ENCODE results near the gene GGN. TPM values are rescaled to one million over a fixed set of nuclear protein-coding genes. Genes with fewer than 3 reads are reported as not detected.
"Not testable (repeated sequence)": the region's sequence is repeated elsewhere in the genome, so short reads cannot be mapped to it uniquely, and the experiment has no call there.

Gene GGN
- total RNA-seq, 2 experiments from 2014 or later, result not detected

DNA sequence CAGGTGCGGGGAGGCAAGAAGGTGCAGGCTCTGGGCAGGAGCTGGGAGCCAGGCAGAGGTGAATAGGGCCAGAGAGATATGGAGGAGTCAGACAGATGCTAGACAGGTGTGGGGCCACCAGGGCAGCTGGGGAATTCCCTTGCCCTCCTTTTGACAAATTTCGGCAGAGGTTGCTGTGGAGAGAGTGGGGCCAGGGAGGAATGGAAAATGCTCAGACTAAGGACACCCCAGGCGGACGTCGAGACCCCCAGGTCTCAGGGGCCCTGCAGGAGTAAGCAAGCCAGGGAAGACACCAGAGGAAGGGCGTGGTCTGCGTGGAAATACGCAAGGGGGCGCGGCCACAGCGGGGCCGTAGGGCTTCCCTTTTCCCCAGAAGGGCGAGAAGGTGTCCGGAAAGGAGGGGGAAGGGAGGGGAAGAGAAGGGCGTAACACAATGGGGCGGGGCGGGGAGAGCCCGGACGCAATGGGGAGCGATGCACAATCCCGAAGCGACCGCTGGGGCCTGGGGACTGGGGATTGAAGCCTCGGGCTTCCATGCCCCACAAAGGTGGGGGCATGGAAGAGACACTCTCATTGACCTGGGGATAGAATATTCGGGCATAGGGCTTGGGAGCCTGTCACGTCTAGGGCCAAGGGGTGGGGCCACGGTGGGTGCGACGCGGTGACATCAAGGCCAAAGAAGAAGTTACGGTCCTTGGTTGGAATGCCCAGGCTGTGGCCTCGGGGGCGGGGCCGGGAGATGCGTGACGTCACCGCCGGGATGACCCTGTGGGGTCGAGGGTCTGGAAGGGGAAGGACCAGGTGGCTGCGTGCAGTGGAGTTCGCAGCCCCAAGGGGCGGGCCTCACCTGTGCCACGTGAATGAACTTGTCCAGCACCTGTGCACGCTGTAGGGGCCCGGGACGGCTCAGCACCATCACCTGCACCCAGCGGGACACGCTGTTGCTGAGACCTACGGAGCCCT lies 30.0 kb upstream of the GGN start:
- CTCF ChIA-PET, result interaction anchor here (7.3 kb wide), 1 partner anchor 14 kb away, joined by 35 read pairs; the partner anchor contains the start of gene FAM98C
- no peaks in the 10 kb centered on the region for H3K27me3 Mint-ChIP-seq

DNA sequence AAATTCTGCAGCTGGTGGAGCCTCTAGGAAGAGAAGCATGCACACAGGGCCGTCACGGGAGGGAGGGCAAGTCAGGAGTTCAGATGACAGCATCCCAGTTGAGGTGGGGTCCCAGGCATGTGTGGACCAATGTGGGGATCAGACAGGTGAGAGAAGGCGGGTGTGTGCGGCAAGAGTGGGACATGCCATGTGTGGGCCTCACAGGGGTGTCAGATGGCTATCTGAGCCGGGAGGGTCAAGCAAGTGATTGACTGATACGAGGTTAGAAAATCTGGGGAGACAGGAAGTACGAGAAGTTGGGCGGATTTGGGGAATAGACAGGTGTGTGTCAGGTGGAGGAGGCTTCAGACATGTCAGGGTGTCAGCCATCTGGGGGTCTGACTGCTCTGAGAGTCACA lies 29.3 kb upstream of the GGN start:
- intact Hi-C loops (cut with micrococcal nuclease), result no loop called here
- Mint-ChIP-seq H3K4me3 (peak overlapping the region; percentile 73), H3K4me1 (ENCODE audit: low read depth) (peaks cover 14% of the 10 kb centered on the region), H3K27ac (peak overlapping the region; percentile 39), H3K27me3 (no peaks in the 10 kb centered on the region), H3K36me3 (ENCODE audit: low read depth) (no peaks in the 10 kb centered on the region), H3K9me3 (no peaks in the 10 kb centered on the region)
- no peak for DNase-seq
- TF ChIP-seq, protein P1, sequence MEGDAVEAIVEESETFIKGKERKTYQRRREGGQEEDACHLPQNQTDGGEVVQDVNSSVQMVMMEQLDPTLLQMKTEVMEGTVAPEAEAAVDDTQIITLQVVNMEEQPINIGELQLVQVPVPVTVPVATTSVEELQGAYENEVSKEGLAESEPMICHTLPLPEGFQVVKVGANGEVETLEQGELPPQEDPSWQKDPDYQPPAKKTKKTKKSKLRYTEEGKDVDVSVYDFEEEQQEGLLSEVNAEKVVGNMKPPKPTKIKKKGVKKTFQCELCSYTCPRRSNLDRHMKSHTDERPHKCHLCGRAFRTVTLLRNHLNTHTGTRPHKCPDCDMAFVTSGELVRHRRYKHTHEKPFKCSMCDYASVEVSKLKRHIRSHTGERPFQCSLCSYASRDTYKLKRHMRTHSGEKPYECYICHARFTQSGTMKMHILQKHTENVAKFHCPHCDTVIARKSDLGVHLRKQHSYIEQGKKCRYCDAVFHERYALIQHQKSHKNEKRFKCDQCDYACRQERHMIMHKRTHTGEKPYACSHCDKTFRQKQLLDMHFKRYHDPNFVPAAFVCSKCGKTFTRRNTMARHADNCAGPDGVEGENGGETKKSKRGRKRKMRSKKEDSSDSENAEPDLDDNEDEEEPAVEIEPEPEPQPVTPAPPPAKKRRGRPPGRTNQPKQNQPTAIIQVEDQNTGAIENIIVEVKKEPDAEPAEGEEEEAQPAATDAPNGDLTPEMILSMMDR (IDR thresholded peaks at IDR 0.05), result no peak
- POLR2A ChIA-PET, result no interaction called here
- no peak for ATAC-seq
- CTCF ChIA-PET, result interaction anchor here (7.3 kb wide), 1 partner anchor 14 kb away, joined by 35 read pairs; the partner anchor contains the start of gene FAM98C

More for the DNA sequence above, 30.0 kb upstream of the GGN start:
- Mint-ChIP-seq H3K4me1 (ENCODE audit: low read depth) (peaks cover 14% of the 10 kb centered on the region), H3K27ac (peak overlapping the region; percentile 39), H3K4me3 (peak overlapping the region; percentile 73), H3K9me3 (no peaks in the 10 kb centered on the region), H3K36me3 (ENCODE audit: low read depth) (no peaks in the 10 kb centered on the region)
- TF ChIP-seq, protein P1 (IDR thresholded peaks at IDR 0.05), result no peak
- DNase-seq, result peak; percentile 76
- peak; percentile 93 for ATAC-seq
- intact Hi-C loops (cut with micrococcal nuclease), result no loop called here
- POLR2A ChIA-PET, result no interaction called here

DNA sequence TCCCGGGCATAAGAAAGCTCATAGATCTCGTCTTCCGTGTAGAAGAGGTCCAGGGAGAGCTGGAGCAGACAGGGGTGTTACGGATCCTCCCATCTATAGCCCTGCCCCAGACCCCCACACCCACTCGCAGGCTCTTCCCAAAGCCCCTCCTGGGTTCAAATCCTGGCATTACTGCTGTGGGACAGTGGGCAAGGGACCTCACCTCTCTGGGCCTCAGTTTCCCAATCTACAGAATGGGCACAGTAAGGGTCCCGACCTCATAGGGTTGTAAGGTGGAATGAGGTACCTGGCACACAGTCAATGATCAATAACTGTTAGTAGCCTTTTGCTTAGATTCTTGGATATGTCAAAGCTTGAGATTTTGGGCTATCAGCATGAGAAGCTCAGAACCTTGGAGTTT lies 25.6 kb upstream of the GGN start:
- intact Hi-C loops (cut with micrococcal nuclease), result no loop called here
- ATAC-seq (no peak), DNase-seq (no peak)
- no peak overlapping the region for H3K4me3 Mint-ChIP-seq
- no peak overlapping the region for H3K27ac Mint-ChIP-seq
- ChIA-PET CTCF (interaction anchor here (1.1 to 2.9 kb wide), 2 partner anchors 10 to 13 kb away, joined by 3 to 18 read pairs; partner anchors contain the start of genes FAM98C and RASGRP4), POLR2A (no interaction called here)
- no peaks in the 10 kb centered on the region for H3K9me3 Mint-ChIP-seq
- no peaks in the 10 kb centered on the region for H3K36me3 Mint-ChIP-seq (ENCODE audit: low read depth)
- TF ChIP-seq, protein P1 (IDR thresholded peaks at IDR 0.05), result no peak
- peaks cover 12% of the 10 kb centered on the region for H3K4me1 Mint-ChIP-seq (ENCODE audit: low read depth)
- H3K27me3 Mint-ChIP-seq, result no peaks in the 10 kb centered on the region

GRCh38 chr19:38412961-38413360 lies 25.1 kb upstream of the GGN start:
- no peaks in the 10 kb centered on the region for H3K27me3 Mint-ChIP-seq
- CTCF ChIA-PET, result interaction anchor here (1.1 to 2.9 kb wide), 2 partner anchors 10 to 13 kb away, joined by 3 to 18 read pairs; partner anchors contain the start of genes FAM98C and RASGRP4
- no peak for DNase-seq
- H3K27ac Mint-ChIP-seq, result no peak overlapping the region
- intact Hi-C loops (cut with micrococcal nuclease), result no loop called here
- POLR2A ChIA-PET, result interaction anchor here (0.6 kb wide), 1 partner anchor 439 kb away, joined by 3 read pairs; no protein-coding TSS in a partner anchor
- peaks cover under 1% of the 10 kb centered on the region for H3K36me3 Mint-ChIP-seq (ENCODE audit: low read depth)
- peaks cover 10% of the 10 kb centered on the region for H3K4me1 Mint-ChIP-seq (ENCODE audit: low read depth)
- TF ChIP-seq, protein P1 (IDR thresholded peaks at IDR 0.05), result no peak
- H3K4me3 Mint-ChIP-seq, result no peak overlapping the region
- H3K9me3 Mint-ChIP-seq, result no peaks in the 10 kb centered on the region
- ATAC-seq, result no peak

DNA sequence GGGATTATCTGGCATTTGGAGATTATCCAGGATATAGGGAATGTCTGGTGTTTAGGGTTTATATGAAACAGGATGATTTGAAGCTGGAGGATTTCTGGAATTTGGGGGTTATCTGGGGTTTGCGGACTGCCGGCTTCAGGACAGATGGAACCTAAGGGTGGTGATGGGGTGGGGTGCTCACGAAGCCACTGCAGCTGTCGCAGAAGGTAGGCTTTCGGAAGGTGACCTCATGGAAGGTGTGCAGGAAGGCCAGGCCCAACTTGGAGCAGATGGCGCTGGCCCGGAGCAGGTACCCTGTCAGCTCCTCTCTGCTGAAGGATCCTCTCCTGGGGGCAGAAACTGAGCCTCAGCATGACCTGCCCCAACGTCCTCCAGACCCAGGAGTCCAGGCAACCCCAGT lies 24.7 kb upstream of the GGN start:
- CTCF ChIA-PET, result interaction anchor here (2.9 kb wide), 1 partner anchor 10 kb away, joined by 18 read pairs; the partner anchor contains the start of gene FAM98C
- H3K9me3 Mint-ChIP-seq, result no peaks in the 10 kb centered on the region
- POLR2A ChIA-PET, result interaction anchor here (0.6 kb wide), 1 partner anchor 439 kb away, joined by 3 read pairs; no protein-coding TSS in a partner anchor
- H3K27ac Mint-ChIP-seq, result no peak overlapping the region
- TF ChIP-seq, protein P1 (IDR thresholded peaks at IDR 0.05), result no peak
- no peak overlapping the region for H3K4me3 Mint-ChIP-seq
- ATAC-seq, result no peak
- H3K36me3 Mint-ChIP-seq (ENCODE audit: low read depth), result peaks cover 2% of the 10 kb centered on the region
- intact Hi-C loops (cut with micrococcal nuclease), result no loop called here
- no peaks in the 10 kb centered on the region for H3K27me3 Mint-ChIP-seq
- no peak for DNase-seq
- H3K4me1 Mint-ChIP-seq (ENCODE audit: low read depth), result peaks cover 6% of the 10 kb centered on the region

DNA sequence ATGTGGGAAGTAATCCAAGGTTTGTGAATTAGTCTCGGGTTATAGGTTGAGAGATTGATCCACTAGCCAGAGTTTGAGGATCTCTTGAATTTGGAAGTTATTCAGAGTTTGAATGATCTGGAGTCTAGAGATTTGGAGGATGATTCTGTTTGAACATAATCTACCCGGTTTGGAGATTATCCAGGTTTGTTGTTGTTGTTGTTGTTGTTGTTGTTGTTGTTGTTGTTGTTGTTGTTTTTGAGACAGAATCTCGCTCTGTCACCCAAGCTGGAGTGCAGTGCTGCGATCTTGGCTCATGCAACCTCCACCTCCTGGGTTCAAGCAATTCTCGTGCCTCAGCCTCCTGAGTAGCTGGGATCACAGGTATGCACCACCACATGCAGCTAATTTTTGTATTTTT lies 24.1 kb upstream of the GGN start:
- H3K9me3 Mint-ChIP-seq; ATAC-seq; intact Hi-C loops (cut with micrococcal nuclease); H3K27ac Mint-ChIP-seq; H3K4me1 Mint-ChIP-seq (ENCODE audit: low read depth); POLR2A ChIA-PET; H3K36me3 Mint-ChIP-seq (ENCODE audit: low read depth); H3K27me3 Mint-ChIP-seq; DNase-seq; H3K4me3 Mint-ChIP-seq: not testable (repeated sequence)
- CTCF ChIA-PET, result interaction anchor here (2.9 kb wide), 1 partner anchor 9 kb away, joined by 18 read pairs; the partner anchor contains the start of gene FAM98C
